ENCODE measurements around the gene BLOC1S3. TPM values are rescaled to one million over a fixed set of nuclear protein-coding genes. Genes with fewer than 3 reads are reported as not detected.

BLOC1S3 gene
- total RNA-seq, 2 donors from 2014 or later, result 9.4 to 11.3 TPM

GRCh38 chr19:45136507-45137178, 41.9 kb upstream of the BLOC1S3 start:
- Histone ChIP-seq H3K36me3 (ENCODE audit: control insufficient read depth, insufficient read depth, low read length) (peaks cover 7% of the 10 kb centered on the region), H3K27ac (ENCODE audit: low read depth, low read length) (peak overlapping the region; percentile 34), H3K9me3 (ENCODE audit: control insufficient read depth, low read length) (no peaks in the 10 kb centered on the region), H3K4me1 (ENCODE audit: control insufficient read depth, insufficient read depth, low read length) (no peaks in the 10 kb centered on the region), H3K9ac (ENCODE audit: extremely low read depth, low read length, poor library complexity, severe bottlenecking) (no peak overlapping the region), H3K4me3 (ENCODE audit: low read length) (no peak overlapping the region), H3K27me3 (ENCODE audit: control insufficient read depth, insufficient read depth, low read length, poor library complexity, severe bottlenecking) (no peaks in the 10 kb centered on the region)
- Mint-ChIP-seq H3K27ac (peak overlapping the region; percentile 44), H3K9me3 (no peaks in the 10 kb centered on the region), H3K4me1 (peaks cover 9% of the 10 kb centered on the region), H3K36me3 (ENCODE audit: low read depth) (peaks cover 11% of the 10 kb centered on the region), H3K27me3 (ENCODE audit: insufficient read depth) (no peaks in the 10 kb centered on the region), H3K4me3 (no peak overlapping the region)
- WGBS, 2 experiments (ENCODE audit: insufficient coverage in 1 of 2, insufficient read length in 1 of 2), result 92 to 93% methylated on average over 5 to 12 of the region's 12 CpGs
- no peak for TF ChIP-seq CTCF (conservative IDR thresholded peaks at IDR 0.05)
- peak; percentile 63 for DNase-seq

GRCh38 chr19:45137179-45137761, 41.3 kb upstream of the BLOC1S3 start:
- DNase-seq, result no peak
- Histone ChIP-seq H3K9ac (ENCODE audit: extremely low read depth, low read length, poor library complexity, severe bottlenecking) (no peak overlapping the region), H3K4me1 (ENCODE audit: control insufficient read depth, insufficient read depth, low read length) (no peaks in the 10 kb centered on the region), H3K27ac (ENCODE audit: low read depth, low read length) (peak overlapping the region; percentile 34), H3K36me3 (ENCODE audit: control insufficient read depth, insufficient read depth, low read length) (peaks cover 4% of the 10 kb centered on the region), H3K27me3 (ENCODE audit: control insufficient read depth, insufficient read depth, low read length, poor library complexity, severe bottlenecking) (no peaks in the 10 kb centered on the region), H3K4me3 (ENCODE audit: low read length) (no peak overlapping the region), H3K9me3 (ENCODE audit: control insufficient read depth, low read length) (no peaks in the 10 kb centered on the region)
- H3K4me1 Mint-ChIP-seq, result peaks cover 9% of the 10 kb centered on the region
- no peaks in the 10 kb centered on the region for H3K27me3 Mint-ChIP-seq (ENCODE audit: insufficient read depth)
- TF ChIP-seq CTCF (conservative IDR thresholded peaks at IDR 0.05), result no peak
- H3K36me3 Mint-ChIP-seq (ENCODE audit: low read depth), result peaks cover 13% of the 10 kb centered on the region
- H3K27ac Mint-ChIP-seq, result peak overlapping the region; percentile 64
- no peak overlapping the region for H3K4me3 Mint-ChIP-seq
- 94 to 97% methylated on average over 13 to 17 of the region's 17 CpGs for WGBS, 2 experiments (ENCODE audit: insufficient coverage in 1 of 2, insufficient read length in 1 of 2)
- no peaks in the 10 kb centered on the region for H3K9me3 Mint-ChIP-seq

GRCh38 chr19:45138303-45138751, 40.3 kb upstream of the BLOC1S3 start:
- 90 to 100% methylated on average over 5 to 11 of the region's 11 CpGs for WGBS, 2 experiments (ENCODE audit: insufficient coverage in 1 of 2, insufficient read length in 1 of 2)
- DNase-seq, result no peak
- Histone ChIP-seq H3K4me3 (ENCODE audit: low read length) (no peak overlapping the region), H3K36me3 (ENCODE audit: control insufficient read depth, insufficient read depth, low read length) (peaks cover 14% of the 10 kb centered on the region), H3K4me1 (ENCODE audit: control insufficient read depth, insufficient read depth, low read length) (no peaks in the 10 kb centered on the region), H3K9ac (ENCODE audit: extremely low read depth, low read length, poor library complexity, severe bottlenecking) (no peak overlapping the region), H3K27ac (ENCODE audit: low read depth, low read length) (no peak overlapping the region), H3K27me3 (ENCODE audit: control insufficient read depth, insufficient read depth, low read length, poor library complexity, severe bottlenecking) (no peaks in the 10 kb centered on the region), H3K9me3 (ENCODE audit: control insufficient read depth, low read length) (no peaks in the 10 kb centered on the region)
- Mint-ChIP-seq H3K27me3 (ENCODE audit: insufficient read depth) (no peaks in the 10 kb centered on the region), H3K9me3 (no peaks in the 10 kb centered on the region), H3K36me3 (ENCODE audit: low read depth) (peaks cover 22% of the 10 kb centered on the region), H3K4me1 (peaks cover 9% of the 10 kb centered on the region), H3K4me3 (no peak overlapping the region), H3K27ac (peak overlapping the region; percentile 61)
- TF ChIP-seq CTCF (conservative IDR thresholded peaks at IDR 0.05), result no peak
